ENCODE data around the gene HCRTR1. TPM values are rescaled to one million over a fixed set of nuclear protein-coding genes. Genes with fewer than 3 reads are reported as not detected.

Gene HCRTR1
- polyA plus RNA-seq, 1 of the 3 experiments (the other 2 are of a cell fraction): 0.03 TPM

DNA sequence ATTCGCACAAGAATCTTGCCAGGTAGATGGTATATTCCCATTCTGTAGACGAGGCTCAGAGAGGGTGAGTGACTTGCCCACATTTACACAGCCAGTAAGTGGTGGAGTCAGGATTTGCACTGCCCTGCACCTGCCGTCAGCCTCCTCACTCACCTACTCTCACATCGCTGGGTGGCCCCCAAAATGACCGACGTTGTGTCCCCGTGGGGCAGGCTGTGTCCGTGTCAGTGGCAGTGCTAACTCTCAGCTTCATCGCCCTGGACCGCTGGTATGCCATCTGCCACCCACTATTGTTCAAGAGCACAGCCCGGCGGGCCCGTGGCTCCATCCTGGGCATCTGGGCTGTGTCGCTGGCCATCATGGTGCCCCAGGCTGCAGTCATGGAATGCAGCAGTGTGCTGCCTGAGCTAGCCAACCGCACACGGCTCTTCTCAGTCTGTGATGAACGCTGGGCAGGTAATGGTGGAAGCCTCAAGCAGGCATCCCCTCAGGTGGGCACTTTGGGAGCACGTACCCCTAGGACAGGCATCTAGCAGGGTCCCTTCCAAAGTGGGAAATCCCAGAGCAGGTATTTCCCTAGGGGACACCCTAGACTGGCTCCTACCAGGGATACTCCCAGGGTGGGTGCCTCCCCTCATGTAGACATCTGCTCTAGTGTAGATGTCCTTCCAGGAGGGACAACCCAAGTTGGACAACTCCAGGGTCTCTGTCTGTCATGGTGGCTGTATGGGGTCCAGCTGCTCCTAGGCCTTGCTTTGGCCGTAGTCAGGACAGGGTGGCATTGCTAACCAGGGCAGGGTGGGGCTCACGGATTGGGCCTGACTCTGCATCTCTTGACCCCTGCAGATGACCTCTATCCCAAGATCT, 3.4 kb downstream of the HCRTR1 start:
- Histone ChIP-seq H3K9ac (no peak overlapping the region), H3K4me2 (no peak overlapping the region), H3K9me2 (no peaks in the 10 kb centered on the region), H4K20me1 (ENCODE audit: insufficient read depth) (no peaks in the 10 kb centered on the region), H3K27ac (ENCODE audit: low read depth in 2 of 2, low read length in 1 of 2) (no peak overlapping the region), H3K4me3 (ENCODE audit: low read depth in 2 of 2, low read length in 1 of 2) (no peak overlapping the region), H3K79me2 (ENCODE audit: insufficient read depth) (no peaks in the 10 kb centered on the region), H3K36me3 (replicated peaks in 1 of 2; ENCODE audit: control insufficient read depth in 1 of 2, insufficient read depth in 2 of 2, low read length in 1 of 2) (no peaks in the 10 kb centered on the region), H3F3A (replicated peaks; ENCODE audit: insufficient read depth) (no peaks in the 10 kb centered on the region), H3K9me3 (no peaks in the 10 kb centered on the region), H2AFZ (ENCODE audit: low read depth) (no peak overlapping the region), H3K27me3 (ENCODE audit: insufficient read depth) (no peaks in the 10 kb centered on the region), H3K4me1 (ENCODE audit: control insufficient read depth in 1 of 2, insufficient read depth in 2 of 2, low read depth in 1 of 2, low read length in 1 of 2) (peaks cover 2 to 15% of the 10 kb centered on the region in 2 experiments; a peak in 2 of 4 replicates)
- no peak for DNase-seq
- TF ChIP-seq, protein P1, sequence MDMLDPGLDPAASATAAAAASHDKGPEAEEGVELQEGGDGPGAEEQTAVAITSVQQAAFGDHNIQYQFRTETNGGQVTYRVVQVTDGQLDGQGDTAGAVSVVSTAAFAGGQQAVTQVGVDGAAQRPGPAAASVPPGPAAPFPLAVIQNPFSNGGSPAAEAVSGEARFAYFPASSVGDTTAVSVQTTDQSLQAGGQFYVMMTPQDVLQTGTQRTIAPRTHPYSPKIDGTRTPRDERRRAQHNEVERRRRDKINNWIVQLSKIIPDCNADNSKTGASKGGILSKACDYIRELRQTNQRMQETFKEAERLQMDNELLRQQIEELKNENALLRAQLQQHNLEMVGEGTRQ (IDR thresholded peaks at IDR 0.05; ENCODE audit: borderline replicate concordance, low read depth, low read length): no peak
- TF ChIP-seq NFIC (IDR thresholded peaks at IDR 0.05; ENCODE audit: borderline replicate concordance) (no peak), RCOR1 (IDR thresholded peaks at IDR 0.05; ENCODE audit: low read length) (no peak), RAD21 (IDR thresholded peaks at IDR 0.05; ENCODE audit: low read length) (no peak), GATA2 (CRISPR knock-in tag; IDR thresholded peaks at IDR 0.05) (no peak), GABPA (IDR thresholded peaks at IDR 0.05; ENCODE audit: low read depth) (no peak), TCF12 (IDR thresholded peaks at IDR 0.05) (no peak), JUND (IDR thresholded peaks at IDR 0.05) (no peak), POLR2AphosphoS5 (IDR thresholded peaks at IDR 0.05; ENCODE audit: low read depth, low read length) (no peak), TAF1 (IDR thresholded peaks at IDR 0.05; ENCODE audit: borderline replicate concordance, low read depth, low read length) (no peak), EZH2phosphoT487 (IDR thresholded peaks at IDR 0.05; ENCODE audit: borderline replicate concordance, low read depth) (no peak), FOXM1 (IDR thresholded peaks at IDR 0.05; ENCODE audit: low read depth) (no peak), NRF1 (IDR thresholded peaks at IDR 0.05; ENCODE audit: low read depth, low read length) (no peak)
- TF ChIP-seq, protein P2, sequence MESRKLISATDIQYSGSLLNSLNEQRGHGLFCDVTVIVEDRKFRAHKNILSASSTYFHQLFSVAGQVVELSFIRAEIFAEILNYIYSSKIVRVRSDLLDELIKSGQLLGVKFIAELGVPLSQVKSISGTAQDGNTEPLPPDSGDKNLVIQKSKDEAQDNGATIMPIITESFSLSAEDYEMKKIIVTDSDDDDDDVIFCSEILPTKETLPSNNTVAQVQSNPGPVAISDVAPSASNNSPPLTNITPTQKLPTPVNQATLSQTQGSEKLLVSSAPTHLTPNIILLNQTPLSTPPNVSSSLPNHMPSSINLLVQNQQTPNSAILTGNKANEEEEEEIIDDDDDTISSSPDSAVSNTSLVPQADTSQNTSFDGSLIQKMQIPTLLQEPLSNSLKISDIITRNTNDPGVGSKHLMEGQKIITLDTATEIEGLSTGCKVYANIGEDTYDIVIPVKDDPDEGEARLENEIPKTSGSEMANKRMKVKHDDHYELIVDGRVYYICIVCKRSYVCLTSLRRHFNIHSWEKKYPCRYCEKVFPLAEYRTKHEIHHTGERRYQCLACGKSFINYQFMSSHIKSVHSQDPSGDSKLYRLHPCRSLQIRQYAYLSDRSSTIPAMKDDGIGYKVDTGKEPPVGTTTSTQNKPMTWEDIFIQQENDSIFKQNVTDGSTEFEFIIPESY (IDR thresholded peaks at IDR 0.05; ENCODE audit: borderline replicate concordance, low read depth): no peak
- TF ChIP-seq, protein P3, sequence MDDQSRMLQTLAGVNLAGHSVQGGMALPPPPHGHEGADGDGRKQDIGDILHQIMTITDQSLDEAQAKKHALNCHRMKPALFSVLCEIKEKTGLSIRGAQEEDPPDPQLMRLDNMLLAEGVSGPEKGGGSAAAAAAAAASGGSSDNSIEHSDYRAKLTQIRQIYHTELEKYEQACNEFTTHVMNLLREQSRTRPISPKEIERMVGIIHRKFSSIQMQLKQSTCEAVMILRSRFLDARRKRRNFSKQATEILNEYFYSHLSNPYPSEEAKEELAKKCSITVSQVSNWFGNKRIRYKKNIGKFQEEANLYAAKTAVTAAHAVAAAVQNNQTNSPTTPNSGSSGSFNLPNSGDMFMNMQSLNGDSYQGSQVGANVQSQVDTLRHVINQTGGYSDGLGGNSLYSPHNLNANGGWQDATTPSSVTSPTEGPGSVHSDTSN (IDR thresholded peaks at IDR 0.05): no peak
- TF ChIP-seq, protein P4, sequence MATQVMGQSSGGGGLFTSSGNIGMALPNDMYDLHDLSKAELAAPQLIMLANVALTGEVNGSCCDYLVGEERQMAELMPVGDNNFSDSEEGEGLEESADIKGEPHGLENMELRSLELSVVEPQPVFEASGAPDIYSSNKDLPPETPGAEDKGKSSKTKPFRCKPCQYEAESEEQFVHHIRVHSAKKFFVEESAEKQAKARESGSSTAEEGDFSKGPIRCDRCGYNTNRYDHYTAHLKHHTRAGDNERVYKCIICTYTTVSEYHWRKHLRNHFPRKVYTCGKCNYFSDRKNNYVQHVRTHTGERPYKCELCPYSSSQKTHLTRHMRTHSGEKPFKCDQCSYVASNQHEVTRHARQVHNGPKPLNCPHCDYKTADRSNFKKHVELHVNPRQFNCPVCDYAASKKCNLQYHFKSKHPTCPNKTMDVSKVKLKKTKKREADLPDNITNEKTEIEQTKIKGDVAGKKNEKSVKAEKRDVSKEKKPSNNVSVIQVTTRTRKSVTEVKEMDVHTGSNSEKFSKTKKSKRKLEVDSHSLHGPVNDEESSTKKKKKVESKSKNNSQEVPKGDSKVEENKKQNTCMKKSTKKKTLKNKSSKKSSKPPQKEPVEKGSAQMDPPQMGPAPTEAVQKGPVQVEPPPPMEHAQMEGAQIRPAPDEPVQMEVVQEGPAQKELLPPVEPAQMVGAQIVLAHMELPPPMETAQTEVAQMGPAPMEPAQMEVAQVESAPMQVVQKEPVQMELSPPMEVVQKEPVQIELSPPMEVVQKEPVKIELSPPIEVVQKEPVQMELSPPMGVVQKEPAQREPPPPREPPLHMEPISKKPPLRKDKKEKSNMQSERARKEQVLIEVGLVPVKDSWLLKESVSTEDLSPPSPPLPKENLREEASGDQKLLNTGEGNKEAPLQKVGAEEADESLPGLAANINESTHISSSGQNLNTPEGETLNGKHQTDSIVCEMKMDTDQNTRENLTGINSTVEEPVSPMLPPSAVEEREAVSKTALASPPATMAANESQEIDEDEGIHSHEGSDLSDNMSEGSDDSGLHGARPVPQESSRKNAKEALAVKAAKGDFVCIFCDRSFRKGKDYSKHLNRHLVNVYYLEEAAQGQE (IDR thresholded peaks at IDR 0.05; ENCODE audit: low read depth, low read length): no peak
- TF ChIP-seq, protein P5, sequence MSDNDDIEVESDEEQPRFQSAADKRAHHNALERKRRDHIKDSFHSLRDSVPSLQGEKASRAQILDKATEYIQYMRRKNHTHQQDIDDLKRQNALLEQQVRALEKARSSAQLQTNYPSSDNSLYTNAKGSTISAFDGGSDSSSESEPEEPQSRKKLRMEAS (IDR thresholded peaks at IDR 0.05; ENCODE audit: low read depth): no peak
- TF ChIP-seq, protein P6, sequence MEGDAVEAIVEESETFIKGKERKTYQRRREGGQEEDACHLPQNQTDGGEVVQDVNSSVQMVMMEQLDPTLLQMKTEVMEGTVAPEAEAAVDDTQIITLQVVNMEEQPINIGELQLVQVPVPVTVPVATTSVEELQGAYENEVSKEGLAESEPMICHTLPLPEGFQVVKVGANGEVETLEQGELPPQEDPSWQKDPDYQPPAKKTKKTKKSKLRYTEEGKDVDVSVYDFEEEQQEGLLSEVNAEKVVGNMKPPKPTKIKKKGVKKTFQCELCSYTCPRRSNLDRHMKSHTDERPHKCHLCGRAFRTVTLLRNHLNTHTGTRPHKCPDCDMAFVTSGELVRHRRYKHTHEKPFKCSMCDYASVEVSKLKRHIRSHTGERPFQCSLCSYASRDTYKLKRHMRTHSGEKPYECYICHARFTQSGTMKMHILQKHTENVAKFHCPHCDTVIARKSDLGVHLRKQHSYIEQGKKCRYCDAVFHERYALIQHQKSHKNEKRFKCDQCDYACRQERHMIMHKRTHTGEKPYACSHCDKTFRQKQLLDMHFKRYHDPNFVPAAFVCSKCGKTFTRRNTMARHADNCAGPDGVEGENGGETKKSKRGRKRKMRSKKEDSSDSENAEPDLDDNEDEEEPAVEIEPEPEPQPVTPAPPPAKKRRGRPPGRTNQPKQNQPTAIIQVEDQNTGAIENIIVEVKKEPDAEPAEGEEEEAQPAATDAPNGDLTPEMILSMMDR (IDR thresholded peaks at IDR 0.05): no peak
- TF ChIP-seq, protein P7, sequence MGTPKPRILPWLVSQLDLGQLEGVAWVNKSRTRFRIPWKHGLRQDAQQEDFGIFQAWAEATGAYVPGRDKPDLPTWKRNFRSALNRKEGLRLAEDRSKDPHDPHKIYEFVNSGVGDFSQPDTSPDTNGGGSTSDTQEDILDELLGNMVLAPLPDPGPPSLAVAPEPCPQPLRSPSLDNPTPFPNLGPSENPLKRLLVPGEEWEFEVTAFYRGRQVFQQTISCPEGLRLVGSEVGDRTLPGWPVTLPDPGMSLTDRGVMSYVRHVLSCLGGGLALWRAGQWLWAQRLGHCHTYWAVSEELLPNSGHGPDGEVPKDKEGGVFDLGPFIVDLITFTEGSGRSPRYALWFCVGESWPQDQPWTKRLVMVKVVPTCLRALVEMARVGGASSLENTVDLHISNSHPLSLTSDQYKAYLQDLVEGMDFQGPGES (IDR thresholded peaks at IDR 0.05; ENCODE audit: low read depth, low read length): no peak
- TF ChIP-seq, protein P8, sequence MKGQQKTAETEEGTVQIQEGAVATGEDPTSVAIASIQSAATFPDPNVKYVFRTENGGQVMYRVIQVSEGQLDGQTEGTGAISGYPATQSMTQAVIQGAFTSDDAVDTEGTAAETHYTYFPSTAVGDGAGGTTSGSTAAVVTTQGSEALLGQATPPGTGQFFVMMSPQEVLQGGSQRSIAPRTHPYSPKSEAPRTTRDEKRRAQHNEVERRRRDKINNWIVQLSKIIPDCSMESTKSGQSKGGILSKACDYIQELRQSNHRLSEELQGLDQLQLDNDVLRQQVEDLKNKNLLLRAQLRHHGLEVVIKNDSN (IDR thresholded peaks at IDR 0.05; ENCODE audit: borderline replicate concordance, low read depth): no peak
- WGBS (ENCODE audit: low lambda C conversion rate): 88% methylated on average over 7 of the region's 20 CpGs
- POLR2A ChIA-PET: no interaction called here
- CTCF ChIA-PET: interaction anchor here (0.6 to 1.9 kb wide), 6 partner anchors 27 to 168 kb away, joined by 3 to 6 read pairs (median 4); no protein-coding TSS in a partner anchor
